Glutamatergic neuron (in vitro differentiated cells): ENCODE data around the gene CCDC138. TPM values are rescaled to one million over a fixed set of nuclear protein-coding genes. Genes with fewer than 3 reads are reported as not detected.

Experiments used
- DNase-seq: peaks from one replicate; pipeline ENCODE4 v3.0.0; 2022
- H3K27ac Mint-ChIP-seq: one replicate; pipeline ENCODE4 v1.8.0; 2020; ENCODE audit warnings: mild to moderate bottlenecking, mixed read lengths, inconsistent platforms; ENCODE audit not compliant: unreplicated experiment
- H3K27me3 Mint-ChIP-seq: one replicate; pipeline ENCODE4 v1.8.0; 2020; ENCODE audit warnings: mild to moderate bottlenecking, moderate library complexity, mixed read lengths, inconsistent platforms; ENCODE audit not compliant: unreplicated experiment
- H3K36me3 Mint-ChIP-seq: one replicate; pipeline ENCODE4 v1.8.0; 2020; ENCODE audit warnings: mild to moderate bottlenecking, mixed read lengths, inconsistent platforms; ENCODE audit not compliant: unreplicated experiment
- H3K4me1 Mint-ChIP-seq: one replicate; pipeline ENCODE4 v1.8.0; 2020; ENCODE audit warnings: mild to moderate bottlenecking, low read depth, mixed read lengths, inconsistent platforms; ENCODE audit not compliant: unreplicated experiment
- H3K4me3 Mint-ChIP-seq: one replicate; pipeline ENCODE4 v1.8.0; 2020; ENCODE audit warnings: mild to moderate bottlenecking, mixed read lengths, inconsistent platforms; ENCODE audit not compliant: unreplicated experiment
- H3K9me3 Mint-ChIP-seq: one replicate; pipeline ENCODE4 v1.8.0; 2020; ENCODE audit warnings: mild to moderate bottlenecking, moderate library complexity, mixed read lengths, inconsistent platforms; ENCODE audit not compliant: unreplicated experiment
- total RNA-seq: library from RNA; stranded (reverse); fragmentation: NEBNext Ultra II Directional; extraction: Animal tissue kit (Norgen Biotek cat#: 25700); gene quantifications from one replicate; pipeline ENCODE4 v1.2.1, GENCODE V29; 2021; ENCODE audit not compliant: unreplicated experiment
- TF ChIP-seq, protein P1 (sequence below): fragments of 200-600 bp; sonication (generic); IDR thresholded peaks from one replicate; pipeline ENCODE4 v1.5.0; 2021; ENCODE audit not compliant: partially characterized antibody, unreplicated experiment

Gene CCDC138
- total RNA-seq, 1 donor from 2014 or later, result 12.0 TPM

DNA sequence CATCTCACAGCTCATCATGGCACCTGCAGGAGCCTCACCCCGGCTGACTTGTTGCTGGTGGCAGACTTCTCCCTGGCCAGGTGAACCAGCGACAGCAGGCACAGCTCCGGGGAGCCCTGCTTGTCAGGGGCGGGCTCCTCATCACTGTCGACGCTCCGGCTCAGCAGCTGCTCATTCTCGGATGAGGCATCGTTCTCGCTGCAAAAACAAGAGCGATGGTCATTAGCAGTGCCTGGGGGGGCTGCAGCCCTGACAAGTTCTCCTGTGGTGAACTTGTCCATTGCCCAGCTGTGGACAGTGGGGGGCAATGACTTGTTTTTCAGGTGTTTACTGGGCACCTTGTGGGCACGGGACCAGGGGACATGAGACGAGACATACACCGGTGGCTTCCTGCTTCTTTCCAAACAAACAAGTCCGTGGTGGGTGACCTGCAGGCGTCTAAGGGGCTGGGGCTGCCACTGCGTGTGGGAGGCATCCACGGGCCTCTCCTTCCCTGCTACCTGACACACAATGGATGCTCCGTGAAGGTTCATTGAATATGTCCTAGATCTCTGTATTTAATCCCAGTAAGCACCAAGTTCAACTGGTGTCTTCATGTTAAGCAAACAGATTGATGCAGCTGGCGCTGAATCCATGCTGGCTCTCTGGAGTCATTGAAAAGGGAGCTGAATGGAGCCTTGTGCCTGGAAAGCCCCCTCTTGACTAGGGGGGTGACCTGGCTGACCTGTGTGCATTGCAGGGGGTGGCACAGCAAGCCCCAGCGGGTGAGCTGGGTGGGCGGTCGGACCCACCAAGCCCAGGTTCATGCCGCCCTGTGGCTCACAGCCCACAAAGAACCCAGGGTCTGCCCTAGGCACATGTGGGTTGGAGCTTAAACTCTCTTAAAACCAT, 121.5 kb downstream of the CCDC138 start:
- TF ChIP-seq, protein P1, sequence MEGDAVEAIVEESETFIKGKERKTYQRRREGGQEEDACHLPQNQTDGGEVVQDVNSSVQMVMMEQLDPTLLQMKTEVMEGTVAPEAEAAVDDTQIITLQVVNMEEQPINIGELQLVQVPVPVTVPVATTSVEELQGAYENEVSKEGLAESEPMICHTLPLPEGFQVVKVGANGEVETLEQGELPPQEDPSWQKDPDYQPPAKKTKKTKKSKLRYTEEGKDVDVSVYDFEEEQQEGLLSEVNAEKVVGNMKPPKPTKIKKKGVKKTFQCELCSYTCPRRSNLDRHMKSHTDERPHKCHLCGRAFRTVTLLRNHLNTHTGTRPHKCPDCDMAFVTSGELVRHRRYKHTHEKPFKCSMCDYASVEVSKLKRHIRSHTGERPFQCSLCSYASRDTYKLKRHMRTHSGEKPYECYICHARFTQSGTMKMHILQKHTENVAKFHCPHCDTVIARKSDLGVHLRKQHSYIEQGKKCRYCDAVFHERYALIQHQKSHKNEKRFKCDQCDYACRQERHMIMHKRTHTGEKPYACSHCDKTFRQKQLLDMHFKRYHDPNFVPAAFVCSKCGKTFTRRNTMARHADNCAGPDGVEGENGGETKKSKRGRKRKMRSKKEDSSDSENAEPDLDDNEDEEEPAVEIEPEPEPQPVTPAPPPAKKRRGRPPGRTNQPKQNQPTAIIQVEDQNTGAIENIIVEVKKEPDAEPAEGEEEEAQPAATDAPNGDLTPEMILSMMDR, result no peak
- Mint-ChIP-seq H3K4me1 (no peaks in the 10 kb centered on the region), H3K36me3 (no peaks in the 10 kb centered on the region), H3K27ac (no peak overlapping the region), H3K9me3 (no peaks in the 10 kb centered on the region), H3K27me3 (peaks cover 2% of the 10 kb centered on the region), H3K4me3 (no peak overlapping the region)
- no peak for DNase-seq

DNA sequence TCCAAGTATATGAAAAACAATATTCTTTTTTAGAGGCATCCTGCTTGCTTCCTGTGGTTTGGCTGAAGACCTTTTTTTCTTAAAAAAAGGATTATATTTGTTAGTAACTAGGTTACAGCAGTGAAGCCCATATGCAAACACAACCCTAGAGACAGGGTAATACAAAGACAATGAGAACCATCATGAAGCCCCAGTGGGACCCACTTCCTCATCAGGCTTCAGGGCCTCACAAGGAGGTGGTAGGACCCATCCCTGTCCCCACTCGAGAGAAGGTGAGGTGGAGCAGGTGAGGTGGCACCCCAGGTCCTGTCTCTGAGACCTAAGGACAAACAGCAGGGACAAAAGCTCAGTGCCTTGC, 122.1 kb downstream of the CCDC138 start:
- TF ChIP-seq, protein P1, result no peak
- no peak for DNase-seq
- Mint-ChIP-seq H3K4me3 (no peak overlapping the region), H3K27me3 (peaks cover 2% of the 10 kb centered on the region), H3K27ac (no peak overlapping the region), H3K9me3 (no peaks in the 10 kb centered on the region), H3K4me1 (no peaks in the 10 kb centered on the region), H3K36me3 (no peaks in the 10 kb centered on the region)

DNA sequence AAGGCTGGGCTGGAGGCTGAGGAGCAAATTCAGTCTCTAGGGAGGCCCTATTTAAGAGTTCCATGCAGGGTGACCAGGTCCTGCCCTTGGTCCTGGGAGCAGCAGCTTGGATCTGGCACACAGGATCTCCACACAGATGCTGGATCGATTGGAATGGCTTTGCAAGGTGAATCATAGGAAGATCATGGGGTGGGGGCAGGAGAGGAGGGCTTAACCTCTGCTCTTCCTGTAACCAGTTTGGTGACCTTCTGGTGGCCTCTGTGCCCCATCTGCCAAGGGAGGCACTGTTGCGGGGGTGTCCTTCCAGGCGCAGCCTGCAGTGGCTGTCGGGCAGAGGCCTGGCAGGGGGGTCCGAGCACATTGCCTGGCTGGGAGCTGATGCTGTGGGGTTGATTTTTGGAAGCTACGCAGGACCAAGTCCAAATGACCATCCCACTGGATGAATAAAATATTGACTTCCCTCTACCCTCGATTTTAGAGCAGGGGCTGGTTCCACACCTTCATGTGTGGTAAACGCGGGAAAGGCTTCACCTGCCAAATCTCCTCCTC, 122.8 kb downstream of the CCDC138 start:
- TF ChIP-seq, protein P1, result no peak
- no peak for DNase-seq
- H3K36me3 Mint-ChIP-seq, result no peaks in the 10 kb centered on the region
- H3K4me1 Mint-ChIP-seq, result no peaks in the 10 kb centered on the region
- H3K27ac Mint-ChIP-seq, result no peak overlapping the region
- H3K27me3 Mint-ChIP-seq, result peaks cover 2% of the 10 kb centered on the region
- H3K9me3 Mint-ChIP-seq, result no peaks in the 10 kb centered on the region
- no peak overlapping the region for H3K4me3 Mint-ChIP-seq

DNA sequence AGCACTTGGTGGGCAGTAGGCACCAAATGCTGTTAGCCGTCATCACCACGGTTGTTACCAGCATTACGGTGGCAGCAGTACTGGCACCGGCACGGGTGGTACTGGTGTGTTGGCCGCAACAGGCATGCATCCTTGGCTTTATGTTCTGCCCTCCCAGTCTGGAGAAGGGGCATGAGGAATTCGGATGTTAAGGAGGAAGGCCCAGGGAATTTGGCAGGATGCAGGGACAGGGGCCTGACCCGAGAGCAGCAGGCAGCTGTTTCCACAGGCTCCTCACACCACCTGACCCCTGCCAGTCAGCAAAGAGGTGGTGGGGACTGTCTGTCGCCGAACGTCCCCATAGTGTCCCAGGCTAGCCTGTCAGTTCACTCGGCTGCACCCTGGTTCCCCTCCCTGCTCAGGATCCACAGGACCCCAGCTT, 123.5 kb downstream of the CCDC138 start:
- DNase-seq, result no peak
- Mint-ChIP-seq H3K36me3 (no peaks in the 10 kb centered on the region), H3K4me3 (no peak overlapping the region), H3K27me3 (peaks cover under 1% of the 10 kb centered on the region), H3K27ac (no peak overlapping the region), H3K4me1 (no peaks in the 10 kb centered on the region), H3K9me3 (no peaks in the 10 kb centered on the region)
- TF ChIP-seq, protein P1, result no peak
